Measurements from ENCODE around the gene DEF6.

DEF6 gene

DNA sequence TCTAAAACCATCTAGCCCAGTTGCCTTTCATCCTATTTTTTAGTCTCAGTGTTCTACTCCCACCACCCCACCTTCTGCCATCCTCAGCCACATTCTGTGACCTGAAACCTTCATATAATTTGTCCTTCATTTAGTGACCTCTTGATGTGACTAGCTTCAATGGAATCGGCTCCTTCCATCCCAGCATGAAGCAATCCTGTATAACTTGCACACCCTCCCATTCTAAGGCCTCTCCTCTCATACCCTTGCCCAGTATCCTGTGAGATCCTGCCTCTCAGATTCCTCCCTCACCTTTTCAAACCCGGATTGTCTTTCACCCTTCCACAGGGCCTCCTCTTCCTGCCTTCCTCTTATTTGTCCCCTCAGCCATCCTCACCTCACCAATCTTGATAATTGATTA lies 35.0 kb upstream of the DEF6 start:
- Histone ChIP-seq H3K9ac (ENCODE audit: low read length) (no peak overlapping the region), H3K27ac (ENCODE audit: low read length) (no peak overlapping the region), H3K9me3 (ENCODE audit: insufficient read depth, low read length) (no peaks in the 10 kb centered on the region), H4K20me1 (ENCODE audit: insufficient read depth, low read length) (no peaks in the 10 kb centered on the region), H3K79me2 (ENCODE audit: low read length) (peaks cover 10% of the 10 kb centered on the region), H3K27me3 (ENCODE audit: low read depth, low read length) (no peaks in the 10 kb centered on the region), H3K36me3 (replicated peaks; ENCODE audit: low read depth, low read length) (no peaks in the 10 kb centered on the region), H3K4me2 (ENCODE audit: low read length) (no peak overlapping the region), H3K4me1 (ENCODE audit: low read length) (peaks cover 23% of the 10 kb centered on the region), H2AFZ (ENCODE audit: low read depth, low read length) (no peak overlapping the region), H3K4me3 (ENCODE audit: low read length) (no peak overlapping the region)
- TF ChIP-seq EZH2phosphoT487 (IDR thresholded peaks at IDR 0.05; ENCODE audit: low read depth) (no peak), CTCF (IDR thresholded peaks at IDR 0.05; ENCODE audit: low read depth, low read length) (no peak)

DNA sequence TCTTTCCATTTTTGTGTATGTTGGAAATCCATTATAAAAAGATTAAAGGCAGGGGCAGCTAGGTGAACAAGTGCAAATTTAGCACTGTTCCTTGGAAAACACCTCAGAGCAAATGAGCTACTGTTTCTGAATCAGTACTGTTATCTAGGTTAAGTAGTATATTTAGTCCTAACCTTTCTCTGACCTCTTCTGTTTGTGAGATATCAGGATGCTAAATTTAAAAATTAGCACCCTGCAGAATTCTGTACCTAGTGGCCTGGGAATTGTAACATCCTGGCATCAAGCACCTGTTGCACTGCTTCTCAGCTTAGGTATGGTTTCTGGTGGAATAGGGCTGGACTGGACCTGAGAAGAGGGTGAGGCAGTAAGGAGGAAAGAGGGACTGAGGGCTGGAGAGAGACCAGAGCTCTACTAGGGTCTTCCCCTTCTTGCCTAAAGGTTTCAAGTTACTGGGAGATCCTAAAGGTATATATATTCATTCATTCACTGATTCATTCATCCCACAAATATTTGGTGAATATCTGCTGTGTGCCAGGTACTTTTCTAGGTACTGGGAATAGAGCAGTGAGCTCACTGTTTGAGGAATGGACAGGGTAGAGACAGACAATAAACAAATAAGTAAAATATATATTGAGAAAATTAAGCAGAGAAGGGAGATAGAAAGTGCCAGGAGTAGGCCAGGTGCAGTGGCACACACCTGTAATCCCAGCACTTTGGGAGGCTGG lies 32.9 kb upstream of the DEF6 start:
- H3K4me2 ChIP-seq (ENCODE audit: low read length), result peak overlapping the region; percentile 53

GRCh38 chr6:35265523-35265922 lies 32.1 kb upstream of the DEF6 start:
- Histone ChIP-seq H3K27ac (ENCODE audit: low read length) (no peak overlapping the region), H2AFZ (ENCODE audit: low read depth, low read length) (no peak overlapping the region), H3K36me3 (replicated peaks; ENCODE audit: low read depth, low read length) (no peaks in the 10 kb centered on the region), H3K27me3 (ENCODE audit: low read depth, low read length) (no peaks in the 10 kb centered on the region), H4K20me1 (ENCODE audit: insufficient read depth, low read length) (no peaks in the 10 kb centered on the region), H3K4me1 (ENCODE audit: low read length) (peaks cover 15% of the 10 kb centered on the region), H3K9ac (ENCODE audit: low read length) (no peak overlapping the region), H3K4me2 (ENCODE audit: low read length) (no peak overlapping the region), H3K9me3 (ENCODE audit: insufficient read depth, low read length) (no peaks in the 10 kb centered on the region), H3K79me2 (ENCODE audit: low read length) (peaks cover under 1% of the 10 kb centered on the region), H3K4me3 (ENCODE audit: low read length) (no peak overlapping the region)
- TF ChIP-seq EZH2phosphoT487 (IDR thresholded peaks at IDR 0.05; ENCODE audit: low read depth), result no peak
- no peak for TF ChIP-seq CTCF (IDR thresholded peaks at IDR 0.05; ENCODE audit: low read depth, low read length)

More for the DNA sequence above, 32.9 kb upstream of the DEF6 start:
- Histone ChIP-seq H3K36me3 (replicated peaks; ENCODE audit: low read depth, low read length) (no peaks in the 10 kb centered on the region), H4K20me1 (ENCODE audit: insufficient read depth, low read length) (no peaks in the 10 kb centered on the region), H3K79me2 (ENCODE audit: low read length) (peaks cover 6% of the 10 kb centered on the region), H3K27me3 (ENCODE audit: low read depth, low read length) (no peaks in the 10 kb centered on the region), H3K9ac (ENCODE audit: low read length) (0 out of 2 replicates have a peak overlapping the region, but pooled peaks have one; percentile 19), H3K4me3 (ENCODE audit: low read length) (no peak overlapping the region), H2AFZ (ENCODE audit: low read depth, low read length) (no peak overlapping the region), H3K27ac (ENCODE audit: low read length) (no peak overlapping the region), H3K4me1 (ENCODE audit: low read length) (peaks cover 19% of the 10 kb centered on the region), H3K9me3 (ENCODE audit: insufficient read depth, low read length) (no peaks in the 10 kb centered on the region)
- TF ChIP-seq EZH2phosphoT487 (IDR thresholded peaks at IDR 0.05; ENCODE audit: low read depth), result no peak
- no peak for TF ChIP-seq CTCF (IDR thresholded peaks at IDR 0.05; ENCODE audit: low read depth, low read length)

- H3K4me1 ChIP-seq (ENCODE audit: low read length), result peaks cover 10% of the 10 kb centered on the region
- no peak overlapping the region for H2AFZ ChIP-seq (ENCODE audit: low read depth, low read length)
- no peaks in the 10 kb centered on the region for H4K20me1 ChIP-seq (ENCODE audit: insufficient read depth, low read length)
- H3K4me2 ChIP-seq (ENCODE audit: low read length), result no peak overlapping the region
- no peaks in the 10 kb centered on the region for H3K27me3 ChIP-seq (ENCODE audit: low read depth, low read length)
- no peak overlapping the region for H3K4me3 ChIP-seq (ENCODE audit: low read length)
- no peaks in the 10 kb centered on the region for H3K9me3 ChIP-seq (ENCODE audit: insufficient read depth, low read length)
- no peaks in the 10 kb centered on the region for H3K79me2 ChIP-seq (ENCODE audit: low read length)
- no peak overlapping the region for H3K9ac ChIP-seq (ENCODE audit: low read length)
- no peaks in the 10 kb centered on the region for H3K36me3 ChIP-seq (replicated peaks; ENCODE audit: low read depth, low read length)
- H3K27ac ChIP-seq (ENCODE audit: low read length), result no peak overlapping the region
- TF ChIP-seq EZH2phosphoT487 (IDR thresholded peaks at IDR 0.05; ENCODE audit: low read depth), result no peak
- no peak for TF ChIP-seq CTCF (IDR thresholded peaks at IDR 0.05; ENCODE audit: low read depth, low read length)
Measured at GRCh38 chr6:35267446-35267845, 30.2 kb upstream of the DEF6 start.
